ENCODE results near the gene SLF1. TPM values are rescaled to one million over a fixed set of nuclear protein-coding genes. Genes with fewer than 3 reads are reported as not detected.

SLF1 gene
- total and polyA plus RNA-seq, 2 experiments from 2014 or later, result 36.3 to 43.8 TPM

DNA sequence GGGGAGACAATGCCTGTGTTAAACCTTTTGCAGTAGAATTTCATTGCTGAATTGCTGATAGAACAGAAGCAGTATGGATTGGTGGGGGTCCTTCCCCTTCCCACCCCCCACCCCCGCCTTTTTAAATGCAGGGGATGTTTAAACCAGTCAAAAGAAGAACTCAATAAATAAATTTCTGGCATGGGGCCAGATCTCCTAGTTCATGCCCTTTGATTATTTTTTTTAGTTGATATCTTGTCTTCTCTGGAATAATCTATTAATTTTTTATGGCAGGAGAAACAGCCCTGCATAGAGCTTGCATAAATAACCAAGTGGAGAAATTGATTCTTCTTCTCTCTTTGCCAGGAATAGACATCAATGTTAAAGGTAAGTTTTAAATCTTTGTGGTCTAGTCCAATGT, 72.8 kb downstream of the SLF1 start:
- Mint-ChIP-seq H3K27me3 (ENCODE audit: insufficient read depth, low read depth, poor library complexity) (no peaks in the 10 kb centered on the region), H3K36me3 (ENCODE audit: low read depth) (peaks cover 12% of the 10 kb centered on the region; the same call in 2 of the 3 replicates), H3K4me3 (no peak overlapping the region), H3K27ac (no peak overlapping the region), H3K9me3 (no peaks in the 10 kb centered on the region; the same call in 2 of the 3 replicates), H3K4me1 (peaks cover 17% of the 10 kb centered on the region)
- Histone ChIP-seq H4K20me1 (replicated peaks; ENCODE audit: insufficient read depth) (no peaks in the 10 kb centered on the region; the same call in 1 of the 2 replicates), H3K27ac (ENCODE audit: low read depth) (no peak overlapping the region), H3F3A (replicated peaks; ENCODE audit: low read depth) (no peaks in the 10 kb centered on the region), H3K9me2 (ENCODE audit: insufficient read depth) (no peaks in the 10 kb centered on the region), H3K27me3 (ENCODE audit: insufficient read depth) (no peaks in the 10 kb centered on the region), H3K36me3 (ENCODE audit: insufficient read depth) (no peaks in the 10 kb centered on the region; the same call in 1 of the 2 replicates), H3K79me2 (replicated peaks; ENCODE audit: insufficient read depth) (no peaks in the 10 kb centered on the region), H3K4me1 (ENCODE audit: insufficient read depth) (peaks cover 18% of the 10 kb centered on the region), H3K4me3 (no peak overlapping the region), H2AFZ (no peak overlapping the region), H3K4me2 (0 out of 2 replicates have a peak overlapping the region, but pooled peaks have one; percentile 6)
- ATAC-seq (no peak), DNase-seq (ENCODE audit: low spot score) (no peak)
- TF ChIP-seq EZH2 (IDR thresholded peaks at IDR 0.05; ENCODE audit: low read depth, unreplicated experiment), result no peak
- TF ChIP-seq, protein P1, sequence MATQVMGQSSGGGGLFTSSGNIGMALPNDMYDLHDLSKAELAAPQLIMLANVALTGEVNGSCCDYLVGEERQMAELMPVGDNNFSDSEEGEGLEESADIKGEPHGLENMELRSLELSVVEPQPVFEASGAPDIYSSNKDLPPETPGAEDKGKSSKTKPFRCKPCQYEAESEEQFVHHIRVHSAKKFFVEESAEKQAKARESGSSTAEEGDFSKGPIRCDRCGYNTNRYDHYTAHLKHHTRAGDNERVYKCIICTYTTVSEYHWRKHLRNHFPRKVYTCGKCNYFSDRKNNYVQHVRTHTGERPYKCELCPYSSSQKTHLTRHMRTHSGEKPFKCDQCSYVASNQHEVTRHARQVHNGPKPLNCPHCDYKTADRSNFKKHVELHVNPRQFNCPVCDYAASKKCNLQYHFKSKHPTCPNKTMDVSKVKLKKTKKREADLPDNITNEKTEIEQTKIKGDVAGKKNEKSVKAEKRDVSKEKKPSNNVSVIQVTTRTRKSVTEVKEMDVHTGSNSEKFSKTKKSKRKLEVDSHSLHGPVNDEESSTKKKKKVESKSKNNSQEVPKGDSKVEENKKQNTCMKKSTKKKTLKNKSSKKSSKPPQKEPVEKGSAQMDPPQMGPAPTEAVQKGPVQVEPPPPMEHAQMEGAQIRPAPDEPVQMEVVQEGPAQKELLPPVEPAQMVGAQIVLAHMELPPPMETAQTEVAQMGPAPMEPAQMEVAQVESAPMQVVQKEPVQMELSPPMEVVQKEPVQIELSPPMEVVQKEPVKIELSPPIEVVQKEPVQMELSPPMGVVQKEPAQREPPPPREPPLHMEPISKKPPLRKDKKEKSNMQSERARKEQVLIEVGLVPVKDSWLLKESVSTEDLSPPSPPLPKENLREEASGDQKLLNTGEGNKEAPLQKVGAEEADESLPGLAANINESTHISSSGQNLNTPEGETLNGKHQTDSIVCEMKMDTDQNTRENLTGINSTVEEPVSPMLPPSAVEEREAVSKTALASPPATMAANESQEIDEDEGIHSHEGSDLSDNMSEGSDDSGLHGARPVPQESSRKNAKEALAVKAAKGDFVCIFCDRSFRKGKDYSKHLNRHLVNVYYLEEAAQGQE (IDR thresholded peaks at IDR 0.05; ENCODE audit: unreplicated experiment), result no peak

GRCh38 chr5:94691949-94692348, 73.5 kb downstream of the SLF1 start:
- Mint-ChIP-seq H3K27ac (peak overlapping the region; percentile 49; the same call in 1 of the 2 replicates), H3K4me3 (no peak overlapping the region), H3K36me3 (ENCODE audit: low read depth) (peaks cover 10% of the 10 kb centered on the region; the same call in 2 of the 3 replicates), H3K9me3 (no peaks in the 10 kb centered on the region; the same call in 2 of the 3 replicates), H3K27me3 (ENCODE audit: insufficient read depth, low read depth, poor library complexity) (no peaks in the 10 kb centered on the region), H3K4me1 (peaks cover 17% of the 10 kb centered on the region)
- ATAC-seq (no peak), DNase-seq (ENCODE audit: low spot score) (no peak)
- Histone ChIP-seq H4K20me1 (replicated peaks; ENCODE audit: insufficient read depth) (no peaks in the 10 kb centered on the region; the same call in 1 of the 2 replicates), H3K27me3 (ENCODE audit: insufficient read depth) (no peaks in the 10 kb centered on the region), H3K4me3 (no peak overlapping the region), H3F3A (replicated peaks; ENCODE audit: low read depth) (no peaks in the 10 kb centered on the region), H3K9me2 (ENCODE audit: insufficient read depth) (no peaks in the 10 kb centered on the region), H2AFZ (no peak overlapping the region), H3K27ac (ENCODE audit: low read depth) (no peak overlapping the region), H3K4me1 (ENCODE audit: insufficient read depth) (peaks cover 18% of the 10 kb centered on the region), H3K79me2 (replicated peaks; ENCODE audit: insufficient read depth) (no peaks in the 10 kb centered on the region), H3K4me2 (no peak overlapping the region), H3K36me3 (ENCODE audit: insufficient read depth) (no peaks in the 10 kb centered on the region; the same call in 1 of the 2 replicates)
- TF ChIP-seq JUNB (IDR thresholded peaks at IDR 0.05; ENCODE audit: unreplicated experiment) (no peak), EZH2 (IDR thresholded peaks at IDR 0.05; ENCODE audit: low read depth, unreplicated experiment) (no peak), ZNF114 (CRISPR knock-in tag; IDR thresholded peaks at IDR 0.05) (no peak)

- Histone ChIP-seq H3K4me2 (no peak overlapping the region), H2AFZ (no peak overlapping the region), H3K4me3 (no peak overlapping the region), H3F3A (replicated peaks; ENCODE audit: low read depth) (no peaks in the 10 kb centered on the region), H4K20me1 (replicated peaks; ENCODE audit: insufficient read depth) (no peaks in the 10 kb centered on the region; the same call in 1 of the 2 replicates), H3K9me2 (ENCODE audit: insufficient read depth) (no peaks in the 10 kb centered on the region), H3K36me3 (ENCODE audit: insufficient read depth) (no peaks in the 10 kb centered on the region; the same call in 1 of the 2 replicates), H3K79me2 (replicated peaks; ENCODE audit: insufficient read depth) (no peaks in the 10 kb centered on the region), H3K4me1 (ENCODE audit: insufficient read depth) (peaks cover 18% of the 10 kb centered on the region), H3K27ac (ENCODE audit: low read depth) (no peak overlapping the region), H3K27me3 (ENCODE audit: insufficient read depth) (no peaks in the 10 kb centered on the region)
- H3K27ac Mint-ChIP-seq, result peak overlapping the region; percentile 70; the same call in 1 of the 2 replicates
- DNase-seq (ENCODE audit: low spot score) (no peak), ATAC-seq (no peak)
- peaks cover 4% of the 10 kb centered on the region; the same call in 2 of the 3 replicates for H3K36me3 Mint-ChIP-seq (ENCODE audit: low read depth)
- peaks cover 17% of the 10 kb centered on the region for H3K4me1 Mint-ChIP-seq
- no peaks in the 10 kb centered on the region for H3K27me3 Mint-ChIP-seq (ENCODE audit: insufficient read depth, low read depth, poor library complexity)
- no peaks in the 10 kb centered on the region for H3K9me3 Mint-ChIP-seq
- H3K4me3 Mint-ChIP-seq, result no peak overlapping the region
- TF ChIP-seq ZNF331 (CRISPR knock-in tag; IDR thresholded peaks at IDR 0.05; ENCODE audit: low read depth) (no peak), NANOG (IDR thresholded peaks at IDR 0.05; ENCODE audit: borderline replicate concordance) (no peak), JUNB (IDR thresholded peaks at IDR 0.05; ENCODE audit: unreplicated experiment) (no peak), STAT1 (IDR thresholded peaks at IDR 0.05; ENCODE audit: unreplicated experiment) (no peak)
- TF ChIP-seq, protein P2, sequence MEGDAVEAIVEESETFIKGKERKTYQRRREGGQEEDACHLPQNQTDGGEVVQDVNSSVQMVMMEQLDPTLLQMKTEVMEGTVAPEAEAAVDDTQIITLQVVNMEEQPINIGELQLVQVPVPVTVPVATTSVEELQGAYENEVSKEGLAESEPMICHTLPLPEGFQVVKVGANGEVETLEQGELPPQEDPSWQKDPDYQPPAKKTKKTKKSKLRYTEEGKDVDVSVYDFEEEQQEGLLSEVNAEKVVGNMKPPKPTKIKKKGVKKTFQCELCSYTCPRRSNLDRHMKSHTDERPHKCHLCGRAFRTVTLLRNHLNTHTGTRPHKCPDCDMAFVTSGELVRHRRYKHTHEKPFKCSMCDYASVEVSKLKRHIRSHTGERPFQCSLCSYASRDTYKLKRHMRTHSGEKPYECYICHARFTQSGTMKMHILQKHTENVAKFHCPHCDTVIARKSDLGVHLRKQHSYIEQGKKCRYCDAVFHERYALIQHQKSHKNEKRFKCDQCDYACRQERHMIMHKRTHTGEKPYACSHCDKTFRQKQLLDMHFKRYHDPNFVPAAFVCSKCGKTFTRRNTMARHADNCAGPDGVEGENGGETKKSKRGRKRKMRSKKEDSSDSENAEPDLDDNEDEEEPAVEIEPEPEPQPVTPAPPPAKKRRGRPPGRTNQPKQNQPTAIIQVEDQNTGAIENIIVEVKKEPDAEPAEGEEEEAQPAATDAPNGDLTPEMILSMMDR (conservative IDR thresholded peaks at IDR 0.05; ENCODE audit: low read depth in 2 of 2), result no peak
Observed at GRCh38 chr5:94692581-94692980, 74.1 kb downstream of the SLF1 start.

All from GM23338 (cell line).